B cell (primary cell): Measurements from ENCODE around the gene TMEM50B. TPM values are rescaled to one million over a fixed set of nuclear protein-coding genes. Genes with fewer than 3 reads are reported as not detected.
A peak's percentile ranks its signal among the peaks of the same experiment; 100 is the strongest.

ENCODE experiments used
- ATAC-seq: fragments of 200-7000 bp; cut with Tn5 transposase; one replicate; pipeline ENCODE4 v1.10.0; 2021; ENCODE audit warnings: low read depth, mild to moderate bottlenecking, moderate number of reproducible peaks, moderate library complexity
- CTCF ChIA-PET: fragments of 350-600 bp; sonication (Branson Sonifier 250); formaldehyde crosslinking; loops from one replicate; lab custom pipeline; 2021; ENCODE audit warnings: antibody characterized with exemption, inconsistent platforms; lab: Charles Lee
- POLR2A ChIA-PET: fragments of 350-600 bp; sonication (Branson Sonifier 250); formaldehyde crosslinking; loops from one replicate; lab custom pipeline; 2021; ENCODE audit warnings: antibody characterized with exemption; lab: Charles Lee
- DNase-seq: peaks from one replicate; pipeline ENCODE4 v3.0.0; 2013
- H2AFZ ChIP-seq: 2 replicates; pipeline ENCODE4 v1.6.1; 2012; ENCODE audit warnings: mild to moderate bottlenecking, low read depth, low read length; ENCODE audit not compliant: insufficient read depth, poor library complexity, severe bottlenecking
- H3K27ac ChIP-seq, 2 donors: 1 replicate in 1 of 2; 2 replicates in 1 of 2; pipeline ENCODE4 v1.5.1; 2012 to 2013; ENCODE audit warnings: low read length in 2 of 2, mild to moderate bottlenecking in 2 of 2, moderate library complexity in 1 of 2
- H3K27me3 ChIP-seq, 4 experiments: fragments of 200-600 bp in 1 of 4; sonication (generic) in 1 of 4; replicated peaks in 1 of 4; 1 replicate in 2 of 4; 2 replicates in 2 of 4; pipeline versions ENCODE4 v1.6.1 to v1.7.0; 2013 to 2016; ENCODE audit warnings: low read length in 3 of 4, mild to moderate bottlenecking in 2 of 4, mixed read lengths in 1 of 4, moderate library complexity in 1 of 4; ENCODE audit not compliant: insufficient read depth in 4 of 4, control insufficient read depth in 3 of 4; ENCODE audit errors: control extremely low read depth in 1 of 4
- H3K36me3 ChIP-seq, 2 experiments: replicated peaks in 1 of 2; 1 replicate in 1 of 2; 2 replicates in 1 of 2; pipeline versions ENCODE4 v1.6.1 to v1.7.1; 2013; ENCODE audit warnings: low read length in 1 of 2; ENCODE audit not compliant: insufficient read depth in 2 of 2, control insufficient read depth in 1 of 2; ENCODE audit errors: control extremely low read depth in 1 of 2, extremely low read depth in 1 of 2
- H3K4me1 ChIP-seq, 2 donors: fragments of 200-600 bp in 1 of 2; sonication (generic) in 1 of 2; 1 replicate in 1 of 2; 2 replicates in 1 of 2; pipeline versions ENCODE4 v1.5.1 to v1.6.1; 2013 to 2017; ENCODE audit warnings: low read length in 2 of 2; ENCODE audit not compliant: control insufficient read depth in 2 of 2, insufficient read depth in 2 of 2
- H3K4me2 ChIP-seq: replicated peaks from 2 replicates; pipeline ENCODE3; 2012; ENCODE audit warnings: mild to moderate bottlenecking, low read depth, low read length; ENCODE audit not compliant: poor library complexity, severe bottlenecking
- H3K4me3 ChIP-seq, 5 experiments: fragments of 200-600 bp in 1 of 5; sonication (generic) in 1 of 5; 1 replicate in 3 of 5; 2 replicates in 2 of 5; pipeline versions ENCODE4 v1.5.1 to v1.7.0; 2011 to 2016; ENCODE audit warnings: low read length in 4 of 5, mild to moderate bottlenecking in 4 of 5, low read depth in 2 of 5, control low read depth in 1 of 5, moderate library complexity in 1 of 5; ENCODE audit not compliant: insufficient read depth in 1 of 5; ENCODE audit errors: control extremely low read depth in 1 of 5, extremely low read depth in 1 of 5
- H3K79me2 ChIP-seq: fragments of 200-600 bp; sonication (generic); one replicate; pipeline ENCODE4 v1.6.0; 2016; ENCODE audit warnings: low read length; ENCODE audit not compliant: control insufficient read depth, insufficient read depth
- H3K9ac ChIP-seq: fragments of 200-600 bp; sonication (generic); 2 replicates; pipeline ENCODE4 v1.6.1; 2017; ENCODE audit warnings: mild to moderate bottlenecking, low read length, moderate library complexity
- H3K9me3 ChIP-seq, 3 donors: one replicate each; pipeline versions ENCODE4 v1.6.1 to v1.7.1; 2013; ENCODE audit warnings: low read length in 2 of 3; ENCODE audit not compliant: control insufficient read depth in 2 of 3, insufficient read depth in 1 of 3; ENCODE audit errors: control extremely low read depth in 1 of 3
- H4K20me1 ChIP-seq: 2 replicates; pipeline ENCODE4 v1.6.0; 2012; ENCODE audit warnings: mild to moderate bottlenecking, low read length; ENCODE audit not compliant: insufficient read depth, control insufficient read depth, poor library complexity, severe bottlenecking
- H3K27ac Mint-ChIP-seq: one replicate; pipeline ENCODE4 v1.8.0; 2021; ENCODE audit warnings: mixed read lengths
- H3K27me3 Mint-ChIP-seq: one replicate; pipeline ENCODE4 v1.8.0; 2021; ENCODE audit warnings: mixed read lengths
- H3K4me1 Mint-ChIP-seq: one replicate; pipeline ENCODE4 v1.8.0; 2021; ENCODE audit warnings: mixed read lengths
- H3K4me3 Mint-ChIP-seq: one replicate; pipeline ENCODE4 v1.8.0; 2021; ENCODE audit warnings: mixed read lengths
- H3K9me3 Mint-ChIP-seq: one replicate; pipeline ENCODE4 v1.8.0; 2022; ENCODE audit warnings: mixed read lengths; ENCODE audit not compliant: insufficient read depth
- CTCF ChIP-seq: fragments of 200-600 bp; IDR thresholded peaks from one replicate; pipeline ENCODE4 v1.8.0; 2022; ENCODE audit warnings: antibody characterized with exemption, mild to moderate bottlenecking
- EZH2 ChIP-seq: IDR thresholded peaks from 2 replicates; pipeline ENCODE4 v1.6.1; 2012; ENCODE audit warnings: borderline replicate concordance, low read depth, mild to moderate bottlenecking, moderate library complexity, low read length; ENCODE audit not compliant: insufficient read depth, poor library complexity, severe bottlenecking
- WGBS: methylation state at CpG from one replicate; pipeline ENCODE4 v1.1.5; 2013; ENCODE audit warnings: missing lambda C conversion rate; ENCODE audit not compliant: insufficient coverage; 5-methylcytosine and 5-hydroxymethylcytosine counted together
- intact Hi-C: fragments of 100-400 bp; cut with micrococcal nuclease; formaldehyde crosslinking; loops from one replicate; pipeline ENCODE4 v1.10.0; 2022
- polyA plus RNA-seq: library from polyadenylated mRNA; depleted of rRNA; stranded (reverse); fragments of >200 nt; gene quantifications from 2 replicates; pipeline ENCODE4 v1.2.3, GENCODE V29; 2012
- total RNA-seq, 2 donors: library from RNA; stranded (reverse); fragments of 120-200 nt in 1 of 2; gene quantifications; 1 replicate in 1 of 2; 2 replicates in 1 of 2; pipeline versions ENCODE4 v1.2.3 to v1.2.4, GENCODE V29; 2013 to 2022

The TMEM50B gene
- total and polyA plus RNA-seq, 2 donors (not counting 1 experiment from before 2014, with no cell fraction given), result 52.6 to 79.5 TPM

- POLR2A ChIA-PET, result interaction anchor here (1.2 kb wide), 1 partner anchor 10 kb away, joined by 4 read pairs; no protein-coding TSS in a partner anchor
- Mint-ChIP-seq H3K27me3 (no peaks in the 10 kb centered on the region), H3K9me3 (no peaks in the 10 kb centered on the region), H3K4me1 (no peaks in the 10 kb centered on the region), H3K27ac (peak overlapping the region; percentile 15), H3K4me3 (no peak overlapping the region)
- H3K4me1 ChIP-seq, result no peaks in the 10 kb centered on the region
- no peaks in the 10 kb centered on the region for H3K27me3 ChIP-seq
- peaks cover 62% of the 10 kb centered on the region for H4K20me1 ChIP-seq
- no peak overlapping the region for H3K4me2 ChIP-seq
- intact Hi-C loops, result no loop called here
- no peaks in the 10 kb centered on the region for H3K9me3 ChIP-seq
- H3K27ac ChIP-seq, result no peak overlapping the region
- ATAC-seq (no peak), DNase-seq (no peak)
- CTCF ChIA-PET, result interaction anchor here (0.6 to 1.3 kb wide), 2 partner anchors 64 to 592 kb away, joined by 3 read pairs; no protein-coding TSS in a partner anchor
- H3K4me3 ChIP-seq, result no peak overlapping the region
- peaks cover 85% of the 10 kb centered on the region for H3K79me2 ChIP-seq
- H3K36me3 ChIP-seq, result peaks cover 24 to 80% of the 10 kb centered on the region in 2 experiments
- no peak overlapping the region for H3K9ac ChIP-seq
- H2AFZ ChIP-seq, result no peak overlapping the region
- no CpG with 5 or more reads among the region's 3 CpGs for WGBS
- no peak for TF ChIP-seq CTCF
- TF ChIP-seq EZH2, result no peak
Measured at GRCh38 chr21:33425825-33426224, 53.9 kb downstream of the TMEM50B start.

- Histone ChIP-seq H4K20me1 (peaks cover 68% of the 10 kb centered on the region), H3K4me2 (no peak overlapping the region), H3K9me3 (no peaks in the 10 kb centered on the region), H3K36me3 (peaks cover 22 to 80% of the 10 kb centered on the region in 2 experiments), H3K27me3 (no peaks in the 10 kb centered on the region), H3K27ac (no peak overlapping the region), H3K9ac (no peak overlapping the region), H2AFZ (no peak overlapping the region), H3K79me2 (peaks cover 88% of the 10 kb centered on the region), H3K4me3 (no peak overlapping the region), H3K4me1 (no peaks in the 10 kb centered on the region)
- peaks cover 3% of the 10 kb centered on the region for H3K4me1 Mint-ChIP-seq
- intact Hi-C loops, result no loop called here
- POLR2A ChIA-PET, result interaction anchor here (0.7 kb wide), 1 partner anchor 18 kb away, joined by 3 read pairs; no protein-coding TSS in a partner anchor
- no peaks in the 10 kb centered on the region for H3K27me3 Mint-ChIP-seq
- H3K9me3 Mint-ChIP-seq, result no peaks in the 10 kb centered on the region
- CTCF ChIA-PET, result interaction anchor here (0.9 to 2.5 kb wide), 3 partner anchors 18 to 483 kb away, joined by 3 to 8 read pairs (median 3); no protein-coding TSS in a partner anchor
- TF ChIP-seq EZH2, result no peak
- no peak for TF ChIP-seq CTCF
- ATAC-seq (no peak), DNase-seq (no peak)
- H3K27ac Mint-ChIP-seq, result no peak overlapping the region
- no peak overlapping the region for H3K4me3 Mint-ChIP-seq
- WGBS, result 100% methylated on average over 8 of the region's 9 CpGs
Measured at GRCh38 chr21:33424214-33424613, 55.6 kb downstream of the TMEM50B start.
